Activated gamma-delta T cell treated with anti-CD3 and anti-CD28 coated beads, Interleukin-2, amount 50 U/mL, for 16 hours (primary cell): ENCODE data around the gene ARHGAP12.

Source experiments
- DNase-seq: peaks from one replicate; pipeline ENCODE4 v3.0.0-alpha.2; 2020; ENCODE audit warnings: low read depth

Gene ARHGAP12

GRCh38 chr10:31768467-31768866 is 160.2 kb downstream of the ARHGAP12 start:
- DNase-seq = no peak

- no peak for DNase-seq
These were observed 163.1 kb downstream of the ARHGAP12 start for GRCh38 chr10:31765541-31765940.

DNA sequence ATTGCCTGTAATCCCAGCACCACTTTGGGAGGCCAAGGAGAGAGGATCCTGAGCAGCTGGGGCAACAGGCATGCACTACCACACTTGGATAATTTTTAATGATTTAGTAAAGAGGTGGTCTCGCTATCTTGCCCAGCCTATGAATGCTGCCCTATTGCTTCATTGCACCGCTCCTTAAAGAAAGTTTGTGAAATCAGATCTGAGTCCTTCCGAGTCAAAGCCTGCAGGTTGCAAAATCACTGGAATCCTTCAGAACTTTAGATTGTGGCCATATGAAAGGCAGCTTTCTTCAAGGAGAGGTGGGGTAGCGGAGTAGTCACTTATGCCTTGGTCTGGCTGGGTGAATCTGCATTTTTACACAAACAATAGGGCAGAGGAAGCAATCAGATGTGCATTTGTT is 166.3 kb downstream of the ARHGAP12 start:
- DNase-seq = no peak

- no peak for DNase-seq
These were observed 167.5 kb downstream of the ARHGAP12 start for GRCh38 chr10:31761156-31761555.

GRCh38 chr10:31760674-31761081 is 168.0 kb downstream of the ARHGAP12 start:
- no peak for DNase-seq

DNA sequence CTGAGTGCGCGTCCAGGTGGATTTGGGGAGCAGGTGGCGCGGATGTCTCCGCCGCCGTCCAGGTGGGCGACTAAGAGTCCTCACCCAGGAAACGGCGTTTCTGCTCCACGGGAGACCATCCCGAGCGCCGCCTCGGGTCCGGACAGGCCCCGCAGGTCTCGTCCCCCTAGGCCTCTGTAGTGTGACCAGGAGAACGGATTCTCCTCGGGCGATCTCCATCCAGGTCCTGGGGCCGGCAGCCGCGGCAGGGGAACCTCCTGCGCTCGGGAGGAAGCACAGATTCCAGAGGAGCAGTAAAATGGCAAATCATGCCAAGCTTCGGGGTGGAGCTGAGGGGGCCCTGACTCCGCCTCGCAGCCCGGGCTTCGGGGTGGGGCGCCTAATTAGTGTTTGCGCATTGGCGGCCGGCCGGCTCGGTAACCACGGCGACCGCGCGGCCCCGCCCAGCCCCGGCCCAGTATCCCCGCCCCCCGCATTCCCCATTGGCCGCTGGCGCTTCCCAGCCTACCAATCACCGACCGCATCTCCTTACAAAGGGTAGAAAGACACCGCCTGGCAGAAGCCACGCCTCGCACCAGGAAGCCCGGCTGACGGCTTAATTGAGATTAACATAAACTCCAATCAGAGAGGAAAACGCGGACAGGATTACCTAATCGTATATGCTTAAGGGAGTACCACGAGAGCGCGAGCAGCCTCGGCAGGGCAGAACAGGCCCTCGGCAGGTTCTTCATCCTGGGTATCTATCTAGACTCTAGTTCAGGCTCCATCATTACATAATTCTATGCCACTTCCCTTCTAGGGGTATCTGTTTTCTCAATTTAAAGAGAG is 168.6 kb downstream of the ARHGAP12 start:
- peak; percentile 91 for DNase-seq

- DNase-seq = peak; percentile 43
These were observed 169.4 kb downstream of the ARHGAP12 start for GRCh38 chr10:31759124-31759798.

GRCh38 chr10:31758495-31758894 is 170.1 kb downstream of the ARHGAP12 start:
- DNase-seq = no peak

GRCh38 chr10:31757831-31758230 is 170.8 kb downstream of the ARHGAP12 start:
- DNase-seq = no peak

- DNase-seq = no peak
These were observed 171.2 kb downstream of the ARHGAP12 start for GRCh38 chr10:31757386-31757791.

GRCh38 chr10:31756729-31757110 is 171.9 kb downstream of the ARHGAP12 start:
- no peak for DNase-seq

DNA sequence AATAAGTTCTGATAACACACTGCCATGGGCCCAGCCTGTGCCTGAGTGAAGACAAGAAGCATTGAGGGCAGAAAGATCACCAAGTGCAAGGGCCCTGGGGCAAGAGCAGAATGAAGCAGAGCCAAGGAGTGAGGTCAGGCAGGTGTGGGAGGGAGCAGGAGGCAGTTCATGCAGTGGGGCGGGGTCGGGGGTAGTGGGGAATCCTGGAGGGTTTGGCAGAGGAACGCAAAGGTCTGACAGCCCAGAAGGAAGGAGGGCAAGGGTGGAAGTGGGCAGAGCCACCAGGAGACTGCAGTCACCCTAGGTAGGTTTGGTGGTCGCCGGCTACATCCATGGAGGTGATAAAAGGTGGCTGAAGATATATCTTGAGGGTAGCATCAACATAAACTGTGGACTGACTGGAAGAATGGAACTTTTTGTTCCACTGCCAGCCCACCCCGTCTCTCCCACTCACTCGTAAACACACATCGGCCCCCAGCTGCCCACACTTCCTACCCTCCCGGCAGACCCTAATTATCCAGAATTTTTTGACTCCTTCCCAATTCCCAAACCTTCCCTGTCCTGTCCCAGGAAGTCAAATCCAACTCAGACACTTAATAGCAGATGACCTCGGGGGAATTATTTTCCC is 172.4 kb downstream of the ARHGAP12 start:
- no peak for DNase-seq
